HL-60 (cell line): ENCODE results near the gene SPACA4.

Experiments
- CTCF ChIP-seq: IDR thresholded peaks from one replicate; pipeline ENCODE4 v1.5.1; 2011; ENCODE audit warnings: low read length, control low read depth, inconsistent platforms; ENCODE audit not compliant: insufficient read depth
- POLR2AphosphoS5 ChIP-seq: IDR thresholded peaks from 2 replicates; pipeline ENCODE4 v1.6.1; 2012; ENCODE audit warnings: low read depth

GRCh38 chr19:48632692-48633147, 26.2 kb downstream of the SPACA4 start:
- TF ChIP-seq CTCF (no peak), POLR2AphosphoS5 (no peak)
